ENCODE results near the gene TELO2. TPM values are rescaled to one million over a fixed set of nuclear protein-coding genes. Genes with fewer than 3 reads are reported as not detected.
A peak's percentile ranks its signal among the peaks of the same experiment; 100 is the strongest.

The TELO2 gene
- total RNA-seq, 2 experiments from 2014 or later: 29.7 to 30.8 TPM

- H3K27me3 ChIP-seq (ENCODE audit: control insufficient read depth in 1 of 2, insufficient read depth in 2 of 2, low read length in 2 of 2): no peaks in the 10 kb centered on the region
- H3K9me3 Mint-ChIP-seq: no peaks in the 10 kb centered on the region
- peak within 1 kb of the TSS; percentile 98 for H3K27ac Mint-ChIP-seq
- POLR2A ChIA-PET: interaction anchor here (0.7 to 4.2 kb wide), 17 partner anchors 8 to 431 kb away, joined by 3 to 34 read pairs (median 5); partner anchors contain the start of genes JPT2, MAPK8IP3, NUBP2 and RPS2
- ATAC-seq (ENCODE audit: poor library complexity) (peak; percentile 47), DNase-seq (peak in 13 of 14 experiments; percentile 40 to 75 (median 58))
- TF ChIP-seq CTCF (IDR thresholded peaks at IDR 0.05): no peak
- peak within 1 kb of the TSS; percentile 55 to 56 for H3K27ac ChIP-seq (ENCODE audit: low read depth in 1 of 2, low read length in 2 of 2)
- H3K36me3 ChIP-seq (ENCODE audit: insufficient read depth, low read length): peaks cover 33% of the 10 kb centered on the region
- intact Hi-C loops (cut with DNase I, micrococcal nuclease): loop anchor here (1.0 to 10.0 kb wide), 4 partner anchors 58 to 173 kb away; partner anchors contain the start of genes CLCN7 (in 2 of the 2) and MAPK8IP3 (in 1 of the 2)
- H3K9me3 ChIP-seq (ENCODE audit: control insufficient read depth in 1 of 2, insufficient read depth in 1 of 2, low read length in 2 of 2): no peaks in the 10 kb centered on the region
- H3K4me1 Mint-ChIP-seq (ENCODE audit: low read depth): peaks cover 59% of the 10 kb centered on the region
- no peaks in the 10 kb centered on the region for H3K27me3 Mint-ChIP-seq
- peaks cover 47% of the 10 kb centered on the region for H3K36me3 Mint-ChIP-seq (ENCODE audit: low read depth)
- peak within 1 kb of the TSS; percentile 98 for H3K4me3 ChIP-seq (ENCODE audit: low read length)
- peak within 1 kb of the TSS; percentile 99 for H3K4me3 Mint-ChIP-seq
- CTCF ChIA-PET: no interaction called here
- H3K4me1 ChIP-seq (ENCODE audit: insufficient read depth, low read length): peaks cover 64% of the 10 kb centered on the region
Measured at GRCh38 chr16:1533443-1533951, 40.3 kb downstream of the TELO2 start, which contains the start of gene TMEM204. TMEM204 (plus strand) TSS chr16:1533666; CDS start chr16:1534276, 610 bp downstream.

- Histone ChIP-seq H3K27me3 (ENCODE audit: control insufficient read depth in 1 of 2, insufficient read depth in 2 of 2, low read length in 2 of 2) (no peaks in the 10 kb centered on the region), H3K4me3 (ENCODE audit: low read length) (peak overlapping the region; percentile 98), H3K4me1 (ENCODE audit: insufficient read depth, low read length) (peaks cover 65% of the 10 kb centered on the region), H3K9me3 (ENCODE audit: control insufficient read depth in 1 of 2, insufficient read depth in 1 of 2, low read length in 2 of 2) (no peaks in the 10 kb centered on the region), H3K27ac (ENCODE audit: low read depth in 1 of 2, low read length in 2 of 2) (peak overlapping the region; percentile 55 to 56), H3K36me3 (ENCODE audit: insufficient read depth, low read length) (peaks cover 42% of the 10 kb centered on the region)
- intact Hi-C loops (cut with DNase I, micrococcal nuclease): loop anchor here (2.0 to 10.0 kb wide), 5 partner anchors 42 to 238 kb away; partner anchors contain the start of genes UQCC4 (in 2 of the 2), CLCN7 (in 1 of the 2), EME2 (in 1 of the 2) and MRPS34 (in 1 of the 2)
- Mint-ChIP-seq H3K9me3 (no peaks in the 10 kb centered on the region), H3K4me3 (peak overlapping the region; percentile 99), H3K36me3 (ENCODE audit: low read depth) (peaks cover 53% of the 10 kb centered on the region), H3K27me3 (no peaks in the 10 kb centered on the region), H3K27ac (peak overlapping the region; percentile 98), H3K4me1 (ENCODE audit: low read depth) (peaks cover 64% of the 10 kb centered on the region)
- ATAC-seq (ENCODE audit: poor library complexity): peak; percentile 3
- ChIA-PET CTCF (interaction anchor here (1.4 kb wide), 1 partner anchor 172 kb away, joined by 4 read pairs; the partner anchor contains the start of gene MAPK8IP3), POLR2A (interaction anchor here (0.9 to 4.2 kb wide), 17 partner anchors 7 to 431 kb away, joined by 3 to 34 read pairs (median 5); partner anchors contain the start of genes IFT140, JPT2, MAPK8IP3 and NUBP2)
- DNase-seq: peak in 2 of 14 experiments; percentile 22 to 32
- no peak for TF ChIP-seq CTCF (IDR thresholded peaks at IDR 0.05)
Measured at GRCh38 chr16:1534021-1535020, 41.2 kb downstream of the TELO2 start.
